Activated T-helper 2 cell treated with anti-CD3 and anti-CD28 coated beads, Interferon-gamma antibody, Interleukin-2, Interleukin-4, amounts not matched to agents 10 μg/mL and 5 μg/mL and 100 μg/mL, durations not matched to agents 14 hours and 24 hours and 36 hours (primary cell): Measurements from ENCODE around the gene DNMT3A. TPM values are rescaled to one million over a fixed set of nuclear protein-coding genes. Genes with fewer than 3 reads are reported as not detected.

Source experiments
- DNase-seq: peaks from one replicate; pipeline ENCODE4 v3.0.0; 2021; ENCODE audit warnings: low spot score
- H3K27ac Mint-ChIP-seq: one replicate; pipeline ENCODE4 v1.8.0; 2021; ENCODE audit warnings: mixed read lengths
- H3K27me3 Mint-ChIP-seq: one replicate; pipeline ENCODE4 v1.8.0; 2021; ENCODE audit warnings: low read depth, mixed read lengths
- H3K36me3 Mint-ChIP-seq: one replicate; pipeline ENCODE4 v1.8.0; 2021; ENCODE audit warnings: low read depth, mixed read lengths
- H3K4me1 Mint-ChIP-seq: one replicate; pipeline ENCODE4 v1.8.0; 2021; ENCODE audit warnings: low read depth, mixed read lengths
- H3K4me3 Mint-ChIP-seq: one replicate; pipeline ENCODE4 v1.8.0; 2021; ENCODE audit warnings: low read depth, mild to moderate bottlenecking, moderate library complexity, mixed read lengths
- H3K9me3 Mint-ChIP-seq: one replicate; pipeline ENCODE4 v1.8.0; 2021; ENCODE audit warnings: mixed read lengths
- intact Hi-C: fragments of 100-400 bp; cut with micrococcal nuclease; formaldehyde crosslinking; loops from one replicate; pipeline ENCODE4 v1.15.1; 2023
- total RNA-seq: library from RNA; stranded (reverse); gene quantifications from 2 replicates; pipeline ENCODE4 v1.2.3, GENCODE V29; 2022

DNMT3A gene
- total RNA-seq, 1 donor from 2014 or later = 86.8 TPM

DNA sequence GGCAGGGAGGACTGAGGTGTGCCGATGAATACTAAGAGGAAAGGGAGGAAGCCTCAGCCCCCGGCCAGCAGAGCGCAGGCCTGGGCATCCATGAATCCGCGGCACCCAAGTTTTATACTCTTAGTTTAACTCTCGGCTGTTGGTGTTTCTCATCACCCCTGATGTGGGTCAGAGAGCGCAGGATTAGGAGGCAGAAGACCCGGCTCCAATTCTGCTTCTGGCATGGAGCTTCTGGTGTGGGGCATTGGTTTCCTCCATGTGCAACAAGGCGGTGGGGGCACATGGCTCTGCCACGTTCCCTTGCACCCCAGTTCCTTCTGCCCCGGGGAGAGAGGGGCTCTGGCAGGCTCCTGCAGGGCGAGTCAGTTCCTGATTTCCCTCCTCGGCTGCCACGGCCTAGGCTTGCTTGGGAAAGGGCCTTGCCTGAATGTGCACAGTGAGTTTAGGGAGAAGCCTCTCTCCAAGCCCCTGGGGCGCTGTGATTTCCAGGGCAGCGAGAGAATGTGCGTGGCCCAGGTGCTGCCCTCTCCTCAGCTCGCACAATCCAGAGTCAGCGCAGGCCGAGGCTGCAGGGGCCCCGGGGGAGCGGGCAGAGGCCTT lies 36.2 kb upstream of the DNMT3A start:
- DNase-seq = no peak
- Mint-ChIP-seq H3K9me3 (no peaks in the 10 kb centered on the region), H3K4me3 (no peak overlapping the region), H3K4me1 (peaks cover 32% of the 10 kb centered on the region), H3K36me3 (peaks cover 7% of the 10 kb centered on the region), H3K27me3 (no peaks in the 10 kb centered on the region), H3K27ac (peak overlapping the region; percentile 98)
- intact Hi-C loops = loop anchor here (1.0 to 5.0 kb wide), 6 partner anchors 15 to 179 kb away; no protein-coding TSS in a partner anchor

DNA sequence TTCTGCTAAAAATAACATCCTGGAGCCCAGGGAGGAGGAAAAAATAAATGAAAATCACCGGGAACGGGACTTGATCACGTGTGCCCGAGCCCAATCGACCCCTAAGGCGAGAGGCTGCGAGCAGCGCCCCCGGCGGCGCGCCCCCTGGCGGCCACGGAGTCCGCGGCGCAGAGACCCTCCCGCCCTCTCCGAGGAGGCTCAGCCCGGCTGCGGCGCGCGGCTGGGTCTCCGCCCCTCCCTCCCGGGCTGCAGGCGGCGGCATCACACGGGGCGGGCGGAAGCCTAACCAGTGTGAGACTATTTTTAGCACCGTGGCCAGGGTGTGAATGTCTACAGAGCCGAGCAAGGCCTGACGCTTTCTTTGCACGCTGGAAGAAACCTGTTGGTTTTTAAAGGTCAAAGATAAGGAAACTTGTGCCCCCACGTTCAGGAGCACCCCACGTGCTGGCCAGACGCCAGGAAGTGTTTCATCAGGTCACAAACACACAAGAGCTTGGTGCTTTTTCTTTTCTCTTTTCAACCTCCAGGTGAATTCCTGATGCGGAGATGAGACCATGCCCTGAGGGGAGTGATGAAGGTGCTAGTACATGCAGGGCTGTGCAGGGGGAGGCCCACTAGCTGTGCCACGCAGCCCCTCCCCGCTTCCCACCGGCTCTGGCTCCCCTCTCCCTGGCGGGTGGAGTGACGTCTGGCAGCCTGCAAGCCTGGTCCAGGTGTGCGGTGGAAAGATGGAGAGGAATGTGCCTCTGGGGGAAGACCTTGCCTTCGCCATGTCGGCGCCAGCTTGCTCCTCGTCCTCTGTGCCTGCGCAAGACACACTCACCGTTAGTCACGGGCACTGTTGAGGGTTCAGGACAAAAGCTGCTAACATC lies 35.3 kb upstream of the DNMT3A start:
- peaks cover 7% of the 10 kb centered on the region for H3K36me3 Mint-ChIP-seq
- no peaks in the 10 kb centered on the region for H3K9me3 Mint-ChIP-seq
- peak overlapping the region; percentile 62 for H3K4me3 Mint-ChIP-seq
- DNase-seq = peak; percentile 90
- no peaks in the 10 kb centered on the region for H3K27me3 Mint-ChIP-seq
- H3K27ac Mint-ChIP-seq = peak overlapping the region; percentile 98
- peaks cover 30% of the 10 kb centered on the region for H3K4me1 Mint-ChIP-seq
- intact Hi-C loops = loop anchor here (1.0 to 5.0 kb wide), 6 partner anchors 14 to 180 kb away; no protein-coding TSS in a partner anchor

DNA sequence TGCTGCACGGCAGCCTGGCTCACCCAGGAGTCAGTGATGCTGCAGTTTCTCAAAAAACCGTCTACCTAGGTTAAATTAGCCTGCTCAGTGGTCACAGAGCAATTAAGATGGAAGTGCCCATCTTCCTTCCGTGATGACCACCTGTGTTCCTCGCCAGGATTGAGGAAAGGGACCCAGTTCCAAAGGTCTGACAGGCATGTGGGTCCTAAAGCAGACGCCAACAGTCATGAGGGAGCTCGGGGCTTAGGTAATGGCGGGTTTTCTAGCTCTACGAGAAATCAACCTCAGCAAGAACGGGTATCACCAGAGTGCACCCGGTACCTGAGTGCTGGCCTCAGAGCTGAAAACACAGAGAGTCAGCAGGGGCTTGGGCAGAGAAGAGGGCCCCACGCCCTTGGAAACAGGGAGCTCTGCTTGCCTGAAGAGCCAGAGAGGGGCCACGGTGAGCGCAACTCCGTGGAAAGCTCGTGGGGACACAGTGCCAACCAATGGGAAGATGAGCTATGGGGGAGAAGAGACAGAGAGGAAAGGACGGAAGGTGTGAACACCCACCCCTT lies 34.3 kb upstream of the DNMT3A start:
- Mint-ChIP-seq H3K4me3 (no peak overlapping the region), H3K27me3 (no peaks in the 10 kb centered on the region), H3K4me1 (peaks cover 27% of the 10 kb centered on the region), H3K36me3 (peaks cover 7% of the 10 kb centered on the region), H3K9me3 (no peaks in the 10 kb centered on the region), H3K27ac (peak overlapping the region; percentile 83)
- intact Hi-C loops = loop anchor here (2.0 to 5.0 kb wide), 3 partner anchors 13 to 76 kb away; no protein-coding TSS in a partner anchor
- DNase-seq = no peak

DNA sequence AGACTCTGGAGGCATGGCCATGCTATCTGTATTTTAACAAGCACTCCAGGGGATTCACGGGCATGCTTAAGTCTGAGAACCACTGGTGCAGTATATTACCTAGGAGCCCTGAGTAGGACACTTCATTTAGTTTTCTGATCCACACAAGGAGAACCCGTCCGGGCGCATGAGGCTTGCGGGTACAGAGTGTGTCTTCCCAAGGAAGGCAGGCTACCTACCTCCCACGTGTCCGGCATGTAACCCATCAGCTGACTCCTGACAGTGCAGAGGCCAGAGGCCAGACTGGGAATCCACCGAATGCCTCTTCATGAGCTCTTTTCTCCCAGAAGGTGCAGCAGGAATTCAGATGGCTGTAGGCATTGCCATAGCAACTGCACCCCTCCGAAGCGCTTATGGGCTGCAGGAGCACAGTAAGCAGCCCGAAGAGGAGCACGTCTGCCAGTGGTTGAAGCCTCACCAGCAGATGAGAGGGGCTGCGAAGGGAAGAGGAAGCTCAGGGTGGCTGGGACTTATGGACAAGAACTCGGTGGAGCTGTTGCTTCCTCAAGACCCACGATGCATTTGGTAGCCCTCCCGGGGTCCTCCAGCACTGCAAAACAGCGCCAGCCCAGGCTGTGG lies 33.8 kb upstream of the DNMT3A start:
- intact Hi-C loops = loop anchor here (5.0 kb wide), 1 partner anchor 77 kb away; no protein-coding TSS in a partner anchor
- no peaks in the 10 kb centered on the region for H3K27me3 Mint-ChIP-seq
- H3K36me3 Mint-ChIP-seq = peaks cover 7% of the 10 kb centered on the region
- peaks cover 27% of the 10 kb centered on the region for H3K4me1 Mint-ChIP-seq
- no peak for DNase-seq
- no peak overlapping the region for H3K27ac Mint-ChIP-seq
- H3K4me3 Mint-ChIP-seq = no peak overlapping the region
- H3K9me3 Mint-ChIP-seq = no peaks in the 10 kb centered on the region

GRCh38 chr2:25374827-25375226 lies 33.1 kb upstream of the DNMT3A start:
- H3K9me3 Mint-ChIP-seq = no peaks in the 10 kb centered on the region
- H3K36me3 Mint-ChIP-seq = peaks cover 7% of the 10 kb centered on the region
- peaks cover 25% of the 10 kb centered on the region for H3K4me1 Mint-ChIP-seq
- no peak for DNase-seq
- no peaks in the 10 kb centered on the region for H3K27me3 Mint-ChIP-seq
- H3K4me3 Mint-ChIP-seq = no peak overlapping the region
- intact Hi-C loops = loop anchor here (5.0 kb wide), 1 partner anchor 77 kb away; no protein-coding TSS in a partner anchor
- H3K27ac Mint-ChIP-seq = no peak overlapping the region

DNA sequence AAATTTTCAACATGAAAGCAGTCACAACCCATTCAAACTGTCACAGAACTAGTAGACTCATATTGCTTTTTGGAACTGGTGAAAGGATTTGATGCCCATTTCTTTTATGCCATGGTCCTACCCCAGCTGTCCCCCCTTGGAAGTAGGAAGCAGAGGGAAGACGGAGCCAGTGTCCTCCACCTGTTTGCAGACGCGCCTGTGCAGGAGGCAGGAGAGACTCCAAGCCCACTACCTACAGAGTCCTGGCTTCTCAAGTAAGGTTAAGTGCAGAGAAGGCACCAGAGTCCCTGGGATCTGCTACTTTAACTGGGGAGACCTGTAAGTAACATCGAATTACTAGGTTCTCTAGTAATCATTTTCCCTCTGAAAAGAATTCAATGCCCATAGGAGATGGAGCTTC lies 32.7 kb upstream of the DNMT3A start:
- H3K4me1 Mint-ChIP-seq = peaks cover 21% of the 10 kb centered on the region
- no peak overlapping the region for H3K4me3 Mint-ChIP-seq
- H3K27ac Mint-ChIP-seq = no peak overlapping the region
- peaks cover 7% of the 10 kb centered on the region for H3K36me3 Mint-ChIP-seq
- no peak for DNase-seq
- intact Hi-C loops = no loop called here
- no peaks in the 10 kb centered on the region for H3K9me3 Mint-ChIP-seq
- H3K27me3 Mint-ChIP-seq = no peaks in the 10 kb centered on the region

GRCh38 chr2:25373269-25373981 lies 31.7 kb upstream of the DNMT3A start:
- no peak overlapping the region for H3K4me3 Mint-ChIP-seq
- no peaks in the 10 kb centered on the region for H3K27me3 Mint-ChIP-seq
- intact Hi-C loops = no loop called here
- H3K36me3 Mint-ChIP-seq = peaks cover 7% of the 10 kb centered on the region
- no peaks in the 10 kb centered on the region for H3K9me3 Mint-ChIP-seq
- no peak overlapping the region for H3K27ac Mint-ChIP-seq
- DNase-seq = no peak
- H3K4me1 Mint-ChIP-seq = peaks cover 16% of the 10 kb centered on the region

- no peak overlapping the region for H3K4me3 Mint-ChIP-seq
- no peaks in the 10 kb centered on the region for H3K9me3 Mint-ChIP-seq
- no peak overlapping the region for H3K27ac Mint-ChIP-seq
- peaks cover 13% of the 10 kb centered on the region for H3K4me1 Mint-ChIP-seq
- DNase-seq = no peak
- H3K27me3 Mint-ChIP-seq = no peaks in the 10 kb centered on the region
- intact Hi-C loops = no loop called here
- peaks cover 6% of the 10 kb centered on the region for H3K36me3 Mint-ChIP-seq
These were observed 30.9 kb upstream of the DNMT3A start for GRCh38 chr2:25372405-25373268.

GRCh38 chr2:25371253-25372241 lies 29.8 kb upstream of the DNMT3A start:
- no peaks in the 10 kb centered on the region for H3K36me3 Mint-ChIP-seq
- peaks cover 6% of the 10 kb centered on the region for H3K4me1 Mint-ChIP-seq
- no peak overlapping the region for H3K27ac Mint-ChIP-seq
- no peak overlapping the region for H3K4me3 Mint-ChIP-seq
- no peak for DNase-seq
- intact Hi-C loops = no loop called here
- no peaks in the 10 kb centered on the region for H3K9me3 Mint-ChIP-seq
- no peaks in the 10 kb centered on the region for H3K27me3 Mint-ChIP-seq

GRCh38 chr2:25369876-25370275 lies 28.2 kb upstream of the DNMT3A start:
- no peak for DNase-seq
- H3K27me3 Mint-ChIP-seq = no peaks in the 10 kb centered on the region
- H3K27ac Mint-ChIP-seq = no peak overlapping the region
- H3K4me3 Mint-ChIP-seq = no peak overlapping the region
- peaks cover 2% of the 10 kb centered on the region for H3K4me1 Mint-ChIP-seq
- no peaks in the 10 kb centered on the region for H3K36me3 Mint-ChIP-seq
- H3K9me3 Mint-ChIP-seq = no peaks in the 10 kb centered on the region
- intact Hi-C loops = no loop called here

GRCh38 chr2:25369439-25369838 lies 27.7 kb upstream of the DNMT3A start:
- Mint-ChIP-seq H3K4me1 (peaks cover 2% of the 10 kb centered on the region), H3K36me3 (no peaks in the 10 kb centered on the region), H3K9me3 (no peaks in the 10 kb centered on the region), H3K27me3 (no peaks in the 10 kb centered on the region), H3K4me3 (no peak overlapping the region), H3K27ac (no peak overlapping the region)
- no peak for DNase-seq
- intact Hi-C loops = no loop called here
